OCI-LY3 (cell line): ENCODE data around the gene ECSIT.
A peak's percentile ranks its signal among the peaks of the same experiment; 100 is the strongest.

Source experiments
- H2AFZ ChIP-seq: fragments of 200-600, 300-600 bp; shearing (Covaris generic); 2 replicates; pipeline ENCODE4 v1.6.0; 2014; ENCODE audit warnings: antibody characterized with exemption, low read depth, low read length
- H3K27ac ChIP-seq: fragments of 200-600, 300-600 bp; sonication (generic); 2 replicates; pipeline ENCODE4 v1.5.1; 2014; ENCODE audit warnings: mild to moderate bottlenecking, low read length, moderate library complexity, mixed read lengths
- H3K27me3 ChIP-seq: fragments of 200-600, 300-600 bp; sonication (generic); 2 replicates; pipeline ENCODE4 v1.6.1; 2014; ENCODE audit warnings: low read depth, low read length, mixed read lengths
- H3K36me3 ChIP-seq: fragments of 200-600, 300-600 bp; sonication (generic); replicated peaks from 2 replicates; pipeline ENCODE3; 2014; ENCODE audit warnings: low read depth, low read length, mixed read lengths
- H3K4me1 ChIP-seq: fragments of 300-600, 200-600 bp; sonication (generic); 2 replicates; pipeline ENCODE4 v1.6.1; 2014; ENCODE audit warnings: low read length, mixed read lengths
- H3K4me2 ChIP-seq: fragments of 200-600, 300-600 bp; sonication (generic); 2 replicates; pipeline ENCODE4 v1.6.1; 2014; ENCODE audit warnings: low read length, mixed read lengths
- H3K4me3 ChIP-seq: fragments of 300-600, 200-600 bp; sonication (generic); 2 replicates; pipeline ENCODE4 v1.5.1; 2014; ENCODE audit warnings: antibody characterized with exemption, mild to moderate bottlenecking, low read length, moderate library complexity
- H3K79me2 ChIP-seq: fragments of 300-600, 200-600 bp; shearing (Covaris generic); 2 replicates; pipeline ENCODE4 v1.6.1; 2014; ENCODE audit warnings: mild to moderate bottlenecking, low read length, mixed read lengths
- H3K9ac ChIP-seq: fragments of 300-600, 200-600 bp; shearing (Covaris generic); 2 replicates; pipeline ENCODE4 v1.6.0; 2014; ENCODE audit warnings: mild to moderate bottlenecking, low read length, moderate library complexity
- H3K9me3 ChIP-seq: fragments of 200-600, 300-600 bp; shearing (Covaris generic); 2 replicates; pipeline ENCODE4 v1.6.1; 2014; ENCODE audit warnings: low read length, mixed read lengths; ENCODE audit not compliant: insufficient read depth
- H4K20me1 ChIP-seq: fragments of 200-600, 300-600 bp; sonication (generic); 2 replicates; pipeline ENCODE4 v1.6.1; 2016; ENCODE audit warnings: low read length, mixed read lengths; ENCODE audit not compliant: insufficient read depth
- EZH2phosphoT487 ChIP-seq: fragments of 200-600 bp; shearing (Covaris generic); IDR thresholded peaks from 2 replicates; pipeline ENCODE4 v1.6.1; 2018; ENCODE audit warnings: antibody characterized with exemption, mixed run types, low read depth
- TF ChIP-seq, protein P1 (sequence below): fragments of 200-600, 300-600 bp; sonication (generic); IDR thresholded peaks from 2 replicates; pipeline ENCODE4 v1.5.1; 2014; ENCODE audit warnings: antibody characterized with exemption, low read length, low read depth

ECSIT gene

GRCh38 chr19:11479898-11480714 is 48.8 kb downstream of the ECSIT start:
- Histone ChIP-seq H3K4me1 (peaks cover 27% of the 10 kb centered on the region), H3K4me3 (no peak overlapping the region), H2AFZ (no peak overlapping the region)

DNA sequence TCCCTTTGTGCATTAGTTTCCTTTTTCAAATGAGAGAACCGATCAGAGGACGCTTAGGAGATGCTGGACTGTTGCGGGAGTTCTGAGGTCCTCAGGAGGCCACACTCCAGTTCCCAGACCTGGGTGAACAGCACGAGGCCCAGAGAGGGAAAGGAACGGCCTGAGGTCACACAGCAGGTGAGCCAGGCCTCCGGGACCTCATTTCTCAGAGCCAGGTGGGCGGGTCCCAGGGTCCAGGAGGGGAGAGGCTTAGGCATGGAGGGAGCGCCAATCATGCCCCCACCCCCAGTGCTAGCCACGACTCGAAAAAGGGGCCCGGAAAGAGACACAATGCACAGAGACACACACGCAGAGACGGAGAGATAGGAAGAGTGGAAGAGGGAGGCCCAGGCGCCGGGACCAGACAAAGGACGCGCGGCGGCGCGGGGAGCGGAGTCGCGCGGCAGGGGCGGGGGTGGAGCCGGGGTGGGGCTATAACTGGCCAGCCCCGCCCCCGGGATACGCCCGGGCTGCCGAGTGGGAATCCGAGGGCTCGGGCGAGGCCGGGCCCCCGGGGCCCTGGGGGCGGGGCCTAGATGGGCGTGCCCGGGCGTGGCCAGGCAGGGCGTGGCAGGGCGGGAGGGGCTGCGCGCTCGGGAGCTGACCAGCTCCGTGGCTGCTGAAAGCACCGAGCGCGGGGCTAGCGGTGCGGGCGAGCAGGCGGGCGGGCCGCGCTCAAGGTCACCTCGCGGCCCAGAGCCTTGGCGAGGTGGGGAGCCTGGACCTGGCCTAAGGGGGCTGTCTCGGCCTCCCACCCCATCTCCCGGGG is 49.6 kb downstream of the ECSIT start:
- peak overlapping the region; percentile 30 for H3K4me2 ChIP-seq

More at GRCh38 chr19:11479898-11480714, 48.8 kb downstream of the ECSIT start:
- no peak overlapping the region for H3K4me2 ChIP-seq
- TF ChIP-seq EZH2phosphoT487, result no peak
- TF ChIP-seq, protein P1, sequence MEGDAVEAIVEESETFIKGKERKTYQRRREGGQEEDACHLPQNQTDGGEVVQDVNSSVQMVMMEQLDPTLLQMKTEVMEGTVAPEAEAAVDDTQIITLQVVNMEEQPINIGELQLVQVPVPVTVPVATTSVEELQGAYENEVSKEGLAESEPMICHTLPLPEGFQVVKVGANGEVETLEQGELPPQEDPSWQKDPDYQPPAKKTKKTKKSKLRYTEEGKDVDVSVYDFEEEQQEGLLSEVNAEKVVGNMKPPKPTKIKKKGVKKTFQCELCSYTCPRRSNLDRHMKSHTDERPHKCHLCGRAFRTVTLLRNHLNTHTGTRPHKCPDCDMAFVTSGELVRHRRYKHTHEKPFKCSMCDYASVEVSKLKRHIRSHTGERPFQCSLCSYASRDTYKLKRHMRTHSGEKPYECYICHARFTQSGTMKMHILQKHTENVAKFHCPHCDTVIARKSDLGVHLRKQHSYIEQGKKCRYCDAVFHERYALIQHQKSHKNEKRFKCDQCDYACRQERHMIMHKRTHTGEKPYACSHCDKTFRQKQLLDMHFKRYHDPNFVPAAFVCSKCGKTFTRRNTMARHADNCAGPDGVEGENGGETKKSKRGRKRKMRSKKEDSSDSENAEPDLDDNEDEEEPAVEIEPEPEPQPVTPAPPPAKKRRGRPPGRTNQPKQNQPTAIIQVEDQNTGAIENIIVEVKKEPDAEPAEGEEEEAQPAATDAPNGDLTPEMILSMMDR, result no peak
- no peaks in the 10 kb centered on the region for H4K20me1 ChIP-seq
- no peak overlapping the region for H3K9ac ChIP-seq
- no peaks in the 10 kb centered on the region for H3K79me2 ChIP-seq
- H3K27ac ChIP-seq, result no peak overlapping the region
- no peaks in the 10 kb centered on the region for H3K27me3 ChIP-seq
- no peaks in the 10 kb centered on the region for H3K9me3 ChIP-seq
- H3K36me3 ChIP-seq, result no peaks in the 10 kb centered on the region

GRCh38 chr19:11478167-11479089 is 50.5 kb downstream of the ECSIT start:
- H3K4me1 ChIP-seq, result peaks cover 36% of the 10 kb centered on the region
- H3K9ac ChIP-seq, result no peak overlapping the region
- no peak overlapping the region for H3K27ac ChIP-seq
- H4K20me1 ChIP-seq, result no peaks in the 10 kb centered on the region
- no peaks in the 10 kb centered on the region for H3K9me3 ChIP-seq
- H3K79me2 ChIP-seq, result no peaks in the 10 kb centered on the region
- peak overlapping the region; percentile 51; the same call in 1 of the 2 replicates for H2AFZ ChIP-seq
- TF ChIP-seq, protein P1, result no peak
- no peak for TF ChIP-seq EZH2phosphoT487
- peak overlapping the region; percentile 30 for H3K4me2 ChIP-seq
- no peaks in the 10 kb centered on the region for H3K36me3 ChIP-seq
- no peak overlapping the region for H3K4me3 ChIP-seq
- no peaks in the 10 kb centered on the region for H3K27me3 ChIP-seq

More for the DNA sequence above, 49.6 kb downstream of the ECSIT start:
- Histone ChIP-seq H3K4me3 (no peak overlapping the region), H3K27me3 (no peaks in the 10 kb centered on the region), H3K79me2 (no peaks in the 10 kb centered on the region), H4K20me1 (no peaks in the 10 kb centered on the region), H3K36me3 (no peaks in the 10 kb centered on the region), H3K9ac (no peak overlapping the region), H2AFZ (peak overlapping the region; percentile 51; the same call in 1 of the 2 replicates), H3K4me1 (peaks cover 27% of the 10 kb centered on the region), H3K9me3 (no peaks in the 10 kb centered on the region), H3K27ac (no peak overlapping the region)
- TF ChIP-seq, protein P1, result no peak
- no peak for TF ChIP-seq EZH2phosphoT487
